Stimulated activated CD4-positive, alpha-beta T cell treated with anti-CD3 and anti-CD28 coated beads, Interleukin-2, amount 100 ng/mL, for 24 hours (primary cell): Measurements from ENCODE around the gene ABHD14A.

Source experiments
- DNase-seq, 2 donors: peaks; one replicate each; pipeline ENCODE4 v3.0.0-alpha.2; 2020

Gene ABHD14A

GRCh38 chr3:52021489-52022268 lies 46.8 kb downstream of the ABHD14A start:
- DNase-seq = no peak

DNA sequence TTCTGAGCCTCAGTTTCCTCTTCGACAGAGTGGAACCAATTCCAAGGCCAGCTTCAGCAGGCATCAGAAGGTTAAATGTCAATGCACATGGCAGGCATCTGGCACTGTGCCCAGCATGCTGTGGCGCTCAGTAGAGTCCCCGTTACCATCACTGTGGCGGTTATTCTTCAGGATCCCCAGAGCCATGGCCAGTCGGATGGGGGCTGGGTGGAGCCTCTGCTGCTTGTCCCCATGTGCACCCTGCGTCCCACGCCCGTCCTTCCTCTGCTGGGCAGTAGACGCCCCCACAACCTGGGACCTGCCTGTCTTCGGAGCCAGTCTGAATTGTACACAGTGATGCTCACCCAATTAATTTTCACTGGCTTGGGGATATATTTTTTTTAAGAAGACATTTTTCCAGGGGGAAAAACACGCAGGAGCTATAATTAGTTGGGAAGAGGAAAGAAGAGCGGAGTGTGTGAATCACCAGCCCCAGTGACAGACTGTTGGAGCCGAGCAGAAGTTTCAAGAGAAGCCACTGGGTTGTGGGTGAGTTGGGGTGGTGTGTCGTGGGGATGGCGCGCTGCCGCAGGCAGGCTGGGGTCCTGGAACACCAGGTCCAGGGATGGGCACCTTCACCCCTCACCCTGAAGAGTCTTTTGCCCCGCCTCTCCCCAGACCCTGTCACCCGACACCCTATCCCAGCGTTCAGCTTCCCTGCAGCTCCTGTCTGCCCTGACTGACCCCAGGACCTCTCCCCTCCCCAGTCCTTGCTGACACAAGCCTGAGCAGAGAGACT lies 47.6 kb downstream of the ABHD14A start:
- DNase-seq = no peak

- DNase-seq = no peak
Observed at GRCh38 chr3:52023101-52023770, 48.4 kb downstream of the ABHD14A start.

DNA sequence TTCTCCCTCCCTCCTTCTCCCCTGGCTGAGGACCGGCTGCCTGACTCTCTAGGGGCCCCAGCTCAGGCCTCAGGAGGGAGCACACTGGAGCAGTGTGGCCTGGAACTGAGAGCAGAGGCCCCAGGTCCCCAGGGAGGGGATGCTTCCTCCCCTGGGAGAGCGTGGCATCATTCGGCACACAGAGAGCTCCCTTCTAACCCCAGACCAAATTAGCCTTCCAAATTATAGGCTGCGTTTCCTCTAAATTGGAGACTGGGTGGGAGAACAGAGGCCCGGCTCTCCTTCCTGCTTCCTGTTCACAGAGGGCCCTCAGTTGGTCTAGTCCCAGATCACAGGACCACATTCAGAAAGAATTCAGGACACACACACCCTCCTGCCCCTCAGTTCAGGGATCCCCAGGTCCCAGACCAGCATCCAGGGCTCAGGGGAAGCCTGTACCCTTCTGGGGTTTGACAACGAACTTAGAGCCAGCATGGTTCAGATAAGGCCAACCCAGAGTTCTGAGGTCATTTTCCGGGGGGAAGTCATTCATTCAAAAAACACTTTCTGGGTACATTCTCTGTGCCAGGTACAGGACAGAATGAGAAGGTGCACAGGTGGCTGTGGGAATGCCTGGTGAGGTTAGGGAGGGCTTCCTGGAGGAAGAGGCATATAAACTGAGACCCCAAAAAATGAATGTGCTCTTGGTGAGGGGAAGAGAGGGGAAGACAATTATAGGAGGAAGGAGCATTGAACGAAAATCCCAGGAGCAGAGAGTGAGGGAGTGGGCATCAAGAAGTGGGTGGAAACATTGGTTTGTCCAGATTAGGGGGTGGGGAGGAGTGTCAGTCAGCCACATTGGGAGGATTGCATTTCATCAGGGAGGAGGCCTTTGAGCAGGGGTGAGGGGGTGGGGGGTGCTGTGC lies 49.2 kb downstream of the ABHD14A start:
- DNase-seq = no peak

DNA sequence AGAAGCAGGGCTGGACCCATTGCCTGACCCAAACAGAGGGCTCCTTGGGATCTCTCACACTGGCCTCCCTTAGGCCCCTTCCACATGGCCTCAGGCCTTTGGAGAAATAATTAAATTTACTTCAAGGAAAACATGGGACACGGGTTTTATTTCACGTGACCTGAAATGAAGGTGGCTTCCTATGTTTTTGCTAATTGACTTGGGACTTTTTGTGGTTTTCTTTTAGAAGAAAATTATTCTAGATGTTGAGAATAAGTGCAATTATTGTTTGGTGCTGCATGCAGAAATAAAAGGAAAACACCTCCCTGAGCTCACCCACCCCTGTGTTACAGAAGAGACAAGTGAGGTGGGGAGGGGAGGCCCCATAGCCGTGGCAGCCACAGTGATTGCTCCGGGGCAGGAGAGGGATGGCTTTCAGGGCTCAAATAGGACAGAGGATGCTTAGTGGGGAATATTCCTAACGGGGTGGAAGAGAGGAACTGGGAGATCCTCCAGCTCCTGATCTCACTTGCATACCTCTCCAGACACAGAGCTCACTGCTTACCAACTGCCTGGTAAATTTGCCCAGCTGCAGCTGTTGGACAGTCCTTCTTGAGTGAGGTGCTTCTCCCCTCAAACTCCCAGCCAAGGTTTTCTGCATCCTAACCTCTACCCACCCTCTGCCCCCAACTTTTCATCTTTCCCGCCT lies 50.0 kb downstream of the ABHD14A start:
- DNase-seq = no peak

GRCh38 chr3:52025453-52025852 lies 50.6 kb downstream of the ABHD14A start:
- no peak for DNase-seq

DNA sequence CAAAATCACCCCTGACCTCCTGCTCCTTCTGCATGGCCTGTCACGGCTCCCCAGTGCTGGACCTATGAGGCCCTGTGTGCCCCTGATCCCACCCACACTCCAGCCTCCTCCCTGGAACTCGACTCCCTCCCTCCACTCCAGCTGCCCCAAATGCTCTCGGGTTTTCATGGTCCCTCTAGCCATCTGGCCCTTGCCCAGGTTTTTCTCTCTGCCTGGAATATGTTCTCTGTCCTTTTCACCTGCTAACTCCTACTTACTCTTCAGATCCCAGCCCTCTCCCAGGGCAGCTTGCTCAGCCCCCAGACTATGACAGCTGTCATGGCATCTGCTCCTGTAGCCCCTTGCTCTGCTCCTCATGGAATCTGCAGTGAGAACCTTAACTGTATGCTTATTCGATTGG lies 51.2 kb downstream of the ABHD14A start:
- no peak for DNase-seq

DNA sequence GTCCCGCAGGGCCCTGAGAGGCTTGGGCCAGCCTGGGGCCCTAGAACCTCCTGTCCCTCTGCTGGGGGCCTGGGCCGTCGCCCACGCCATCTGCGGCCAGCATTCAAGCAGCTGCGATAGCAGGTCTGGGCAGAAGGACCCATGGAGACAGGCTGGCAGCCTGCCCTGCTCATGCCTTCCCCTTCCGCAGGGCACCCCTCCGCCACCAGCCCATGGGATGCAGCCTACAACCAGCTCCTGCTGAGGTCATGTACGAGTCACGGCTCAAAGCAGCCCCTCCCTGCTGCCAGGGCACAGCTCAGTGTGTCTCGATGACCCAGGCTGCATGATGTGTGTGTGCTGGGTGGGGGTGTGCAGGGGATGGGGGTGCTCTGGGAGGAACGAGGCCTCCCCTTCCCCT lies 53.7 kb downstream of the ABHD14A start:
- no peak for DNase-seq

DNA sequence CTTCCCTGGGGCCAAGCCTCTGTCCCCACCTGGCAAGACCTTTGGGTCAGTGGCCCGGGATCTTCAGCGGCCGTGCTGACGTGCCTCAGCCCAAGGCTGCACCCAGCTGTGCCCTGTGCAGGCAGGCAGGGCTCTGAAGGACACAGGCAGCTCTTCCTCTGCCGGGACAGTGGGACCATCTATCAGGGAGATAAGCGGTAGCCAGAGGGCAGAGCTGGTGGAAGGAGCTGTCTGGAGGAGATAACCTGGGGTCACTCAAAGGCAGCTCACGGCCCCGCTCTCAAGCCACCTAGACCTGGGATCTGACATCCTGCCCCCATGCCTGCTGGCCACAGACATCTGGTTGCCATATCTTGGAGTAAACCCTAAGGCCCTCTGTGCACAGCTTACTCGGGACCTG lies 54.2 kb downstream of the ABHD14A start:
- no peak for DNase-seq

GRCh38 chr3:52029535-52029934 lies 54.7 kb downstream of the ABHD14A start:
- DNase-seq = no peak
